Measurements from ENCODE around the gene CACNB2.

GRCh38 chr10:18350340-18350739, 210.1 kb downstream of the CACNB2 start:
- TF ChIP-seq TAF1 (conservative IDR thresholded peaks at IDR 0.05), result no peak
- no peak for TF ChIP-seq MAX (IDR thresholded peaks at IDR 0.05)
- TF ChIP-seq CTCF (IDR thresholded peaks at IDR 0.05; ENCODE audit: low read depth, low read length, missing input control), result no peak
- TF ChIP-seq ATF3 (IDR thresholded peaks at IDR 0.05), result no peak
- TF ChIP-seq RAD21 (IDR thresholded peaks at IDR 0.05), result no peak
- TF ChIP-seq YY1 (IDR thresholded peaks at IDR 0.05), result no peak
- no peak for TF ChIP-seq RXRA (IDR thresholded peaks at IDR 0.05)
- TF ChIP-seq ZBTB33 (IDR thresholded peaks at IDR 0.05), result no peak
- TF ChIP-seq REST (IDR thresholded peaks at IDR 0.05), result no peak
- TF ChIP-seq GABPA (IDR thresholded peaks at IDR 0.05 in 1 of 2, conservative IDR thresholded peaks at IDR 0.05 in 1 of 2), result no peak

Data from liver (tissue), 3 donors.